Activated T-cell treated with anti-CD3 and anti-CD28 coated beads for 48 hours (primary cell): ENCODE data around the gene PNRC2.
"Not testable (repeated sequence)": the region's sequence is repeated elsewhere in the genome, so short reads cannot be mapped to it uniquely, and the experiment has no call there.

Experiments used
- DNase-seq: peaks from one replicate; pipeline ENCODE4 v3.0.0-alpha.2; 2020; ENCODE audit warnings: low read depth

PNRC2 gene

DNA sequence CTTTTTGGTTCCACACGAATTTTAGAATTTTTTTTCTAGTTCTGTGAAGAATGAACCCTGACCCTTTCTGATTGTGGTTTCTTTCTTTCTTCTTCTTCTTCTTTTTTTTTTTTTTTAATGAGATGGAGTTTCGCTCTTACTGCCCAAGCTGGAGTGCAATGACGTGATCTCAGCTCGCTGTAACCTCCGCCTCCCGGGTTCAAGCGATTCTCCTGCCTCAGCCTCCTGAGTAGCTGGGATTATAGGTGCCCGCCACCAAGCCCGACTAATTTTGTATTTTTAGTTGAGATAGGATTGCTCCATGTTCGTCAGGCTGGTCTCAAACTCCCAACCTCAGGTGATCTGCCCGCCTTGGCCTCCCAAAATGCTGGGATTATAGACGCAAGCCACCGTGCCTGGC lies 32.4 kb downstream of the PNRC2 start:
- not testable (repeated sequence) for DNase-seq

DNA sequence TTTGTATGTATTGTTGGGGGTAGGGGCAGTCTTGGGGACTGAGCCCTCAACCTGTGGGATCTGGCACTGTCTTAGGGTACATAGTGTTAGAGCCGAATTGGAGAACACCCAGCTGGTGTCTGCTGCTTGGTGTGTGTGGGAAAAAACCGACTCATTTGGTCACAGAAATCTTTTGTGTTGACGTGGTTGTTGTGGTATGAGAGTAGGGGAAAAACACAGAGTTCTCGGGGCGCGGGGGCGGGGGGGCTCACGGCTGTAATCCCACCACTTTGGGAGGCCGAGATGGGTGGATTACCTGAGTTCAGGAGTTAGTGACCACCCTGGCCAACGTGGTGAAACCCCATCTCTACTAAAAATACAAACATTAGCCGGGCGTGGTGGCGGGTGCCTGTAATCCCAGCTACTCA lies 35.8 kb downstream of the PNRC2 start:
- DNase-seq = no peak

DNA sequence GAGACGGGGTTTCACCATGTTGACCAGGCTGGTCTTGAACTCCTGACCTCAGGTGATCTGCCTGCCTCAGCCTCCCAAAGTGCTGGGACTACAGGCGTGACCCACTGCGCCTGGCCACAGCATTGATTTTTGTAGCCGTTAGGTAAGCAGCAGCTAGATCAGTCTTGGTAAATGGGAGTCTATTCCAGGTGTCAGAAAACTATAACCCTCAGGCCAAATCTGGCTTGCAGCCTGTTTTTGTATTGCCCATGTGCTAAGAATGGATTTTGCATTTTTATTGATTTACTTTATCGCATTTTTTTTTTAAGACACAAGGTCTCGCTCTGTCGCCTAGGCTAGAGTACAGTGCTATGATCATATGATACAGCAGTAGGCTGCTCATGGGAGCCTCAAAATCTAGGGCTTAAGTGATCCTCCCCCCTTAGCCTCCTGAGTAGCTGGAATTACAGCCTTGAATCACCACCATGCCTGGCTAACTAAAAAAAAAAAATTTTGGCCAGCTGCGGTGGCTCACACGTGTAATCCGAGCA lies 37.1 kb downstream of the PNRC2 start:
- DNase-seq = no peak

DNA sequence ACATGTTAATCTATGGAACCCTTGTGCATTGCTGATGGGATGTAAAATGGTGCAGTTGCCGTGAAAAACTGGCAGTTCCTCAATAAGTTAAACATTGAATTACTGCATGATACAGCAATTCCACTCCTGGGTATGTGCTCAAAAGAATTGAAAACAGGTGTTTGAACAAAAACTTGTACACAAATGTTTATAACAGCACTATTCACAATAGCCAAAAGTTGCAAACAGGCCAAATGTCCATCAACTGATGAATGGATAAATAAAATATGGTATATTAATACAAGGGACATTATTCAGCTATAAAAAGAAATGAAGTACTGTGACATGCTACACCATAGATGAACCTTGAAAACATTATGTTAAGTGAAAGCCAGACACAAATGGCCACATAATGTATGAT lies 38.2 kb downstream of the PNRC2 start:
- DNase-seq = no peak

DNA sequence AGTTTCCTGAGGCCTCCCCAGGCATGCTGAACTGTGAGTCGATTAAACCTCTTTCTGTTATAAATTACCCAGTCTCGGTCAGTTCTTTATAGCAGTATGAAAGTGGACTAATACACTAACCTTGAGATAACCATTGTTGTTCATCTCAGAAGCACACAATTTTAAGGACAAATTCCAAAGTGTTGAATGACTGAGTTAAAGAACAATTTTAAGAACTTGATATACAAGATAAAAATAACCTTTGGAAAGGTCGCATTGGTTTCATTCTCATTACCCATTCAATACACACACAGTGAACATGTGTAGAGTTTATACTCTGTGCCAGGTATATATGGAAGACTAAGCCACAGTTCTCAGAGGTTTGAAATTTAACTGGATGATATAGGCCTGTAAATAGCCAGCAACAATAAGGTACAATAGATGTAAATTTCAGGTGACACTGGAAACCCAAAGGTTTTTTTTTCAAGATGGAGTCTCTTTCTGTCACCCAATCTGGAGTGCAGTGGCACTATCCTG lies 39.6 kb downstream of the PNRC2 start:
- no peak for DNase-seq

DNA sequence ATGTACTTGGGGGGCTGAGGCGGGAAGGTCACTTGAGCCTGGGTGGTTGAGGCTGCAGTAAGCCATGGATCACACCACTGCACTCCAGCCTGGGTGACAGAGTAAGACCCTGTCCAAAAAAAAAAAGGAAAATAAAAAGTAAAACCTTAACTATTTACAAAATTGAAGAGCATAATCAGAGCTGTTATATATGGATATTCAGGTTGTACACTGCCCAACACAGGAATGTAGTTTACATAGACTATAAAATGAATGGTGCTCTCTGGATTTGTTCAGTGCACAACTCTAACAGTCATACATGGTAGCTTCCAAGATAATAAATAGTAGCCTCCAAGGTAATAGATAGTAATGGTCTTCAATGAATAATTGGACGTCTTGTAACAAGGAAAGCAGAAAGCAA lies 43.1 kb downstream of the PNRC2 start:
- no peak for DNase-seq

GRCh38 chr1:24003331-24003972 lies 43.8 kb downstream of the PNRC2 start:
- no peak for DNase-seq

DNA sequence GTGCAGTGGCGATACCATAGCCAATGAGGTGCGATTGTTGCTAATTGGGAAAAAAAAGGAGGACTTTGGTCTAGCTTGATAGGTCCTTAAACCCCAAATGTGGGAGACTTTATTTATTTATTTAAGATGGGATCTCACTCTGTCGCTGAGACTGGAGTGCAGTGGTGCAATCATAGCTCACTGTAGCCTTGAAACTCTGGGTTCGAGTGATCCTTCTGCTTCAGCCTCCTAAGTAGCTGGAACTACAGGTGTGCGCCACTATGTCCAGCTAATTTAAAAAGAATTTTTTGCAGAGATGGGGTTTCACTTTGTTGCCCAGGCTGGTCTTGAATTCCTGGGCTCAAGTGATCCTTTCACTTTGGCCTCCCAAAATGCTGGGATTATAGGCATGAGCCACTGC lies 44.5 kb downstream of the PNRC2 start:
- DNase-seq = no peak

- no peak for DNase-seq
Observed at GRCh38 chr1:24005163-24005562, 45.5 kb downstream of the PNRC2 start.

- DNase-seq = no peak
Observed at GRCh38 chr1:24007079-24007478, 47.5 kb downstream of the PNRC2 start.

GRCh38 chr1:24008574-24009184 lies 49.1 kb downstream of the PNRC2 start:
- not testable (repeated sequence) for DNase-seq

DNA sequence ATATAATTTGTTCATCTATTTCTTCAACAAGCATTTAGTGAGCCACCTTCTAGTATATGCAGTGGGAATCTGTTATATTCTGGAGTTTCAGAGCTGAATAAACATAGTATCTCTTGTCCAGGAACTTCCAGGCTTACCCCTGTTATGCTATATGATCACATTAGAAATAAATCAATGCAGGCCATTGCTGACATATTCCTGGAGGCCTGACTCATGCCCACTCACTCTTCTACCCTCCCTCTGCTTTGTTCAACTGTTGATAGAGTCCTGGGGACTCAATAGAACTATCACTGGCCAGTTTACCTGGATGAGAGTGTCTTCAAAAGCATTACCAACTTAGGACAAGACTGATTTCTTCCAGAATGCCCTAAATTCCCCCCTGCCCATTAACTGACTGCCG lies 49.8 kb downstream of the PNRC2 start:
- no peak for DNase-seq

GRCh38 chr1:24010650-24011049 lies 51.0 kb downstream of the PNRC2 start:
- DNase-seq = no peak

- not testable (repeated sequence) for DNase-seq
Observed at GRCh38 chr1:24012878-24013277, 53.2 kb downstream of the PNRC2 start.
